GM12878 (cell line): ENCODE measurements around the gene OR5AS1.

ENCODE experiments used
- BCL11A ChIP-seq: IDR thresholded peaks from 2 replicates; pipeline ENCODE4 v1.6.1; 2011; ENCODE audit warnings: low read depth, low read length
- CBX5 ChIP-seq: sonication (generic); IDR thresholded peaks from 2 replicates; pipeline ENCODE4 v1.6.1; 2016; ENCODE audit warnings: low read depth, moderate library complexity, mild to moderate bottlenecking, inconsistent platforms
- CEBPB ChIP-seq, 2 experiments: fragments of 150-350 bp in 1 of 2; IDR thresholded peaks; 2 replicates each; pipeline ENCODE4 v1.6.1; 2012 to 2014; ENCODE audit warnings: low read depth in 2 of 2, low read length in 2 of 2, borderline replicate concordance in 1 of 2, inconsistent platforms in 1 of 2
- CREB1 ChIP-seq: IDR thresholded peaks from 2 replicates; pipeline ENCODE4 v1.6.1; 2012; ENCODE audit warnings: low read depth, mild to moderate bottlenecking, inconsistent platforms
- CTCF ChIP-seq, 3 experiments: IDR thresholded peaks in 2 of 3; conservative IDR thresholded peaks in 1 of 3; 2 replicates each; pipeline ENCODE4 v1.5.1; 2011; ENCODE audit warnings: low read depth in 3 of 3, low read length in 3 of 3, mild to moderate bottlenecking in 3 of 3, control low read depth in 2 of 3, moderate library complexity in 2 of 3, inconsistent platforms in 1 of 3, mixed read lengths in 1 of 3; ENCODE audit not compliant: control insufficient read depth in 2 of 3, insufficient read depth in 1 of 3; ENCODE audit errors: extremely low read depth in 1 of 3
- EZH2 ChIP-seq: IDR thresholded peaks from 2 replicates; pipeline ENCODE4 v1.6.1; 2012; ENCODE audit warnings: low read depth, mild to moderate bottlenecking, control low read depth, inconsistent platforms, low read length, borderline replicate concordance; ENCODE audit not compliant: control insufficient read depth
- JUNB ChIP-seq: IDR thresholded peaks from 2 replicates; pipeline ENCODE4 v1.6.1; 2016; ENCODE audit warnings: antibody characterized with exemption, mild to moderate bottlenecking
- MAX ChIP-seq: IDR thresholded peaks from 2 replicates; pipeline ENCODE4 v1.6.1; 2012; ENCODE audit warnings: low read depth, low read length, improper control_type of control experiment
- PBX3 ChIP-seq: IDR thresholded peaks from 2 replicates; pipeline ENCODE4 v1.6.1; 2011; ENCODE audit warnings: mild to moderate bottlenecking, low read depth, low read length, moderate library complexity; ENCODE audit not compliant: insufficient replicate concordance
- RAD21 ChIP-seq: IDR thresholded peaks from 2 replicates; pipeline ENCODE4 v1.6.1; 2011; ENCODE audit warnings: mild to moderate bottlenecking, low read depth, low read length, moderate library complexity; ENCODE audit not compliant: insufficient read depth
- SUZ12 ChIP-seq: fragments of 200-600 bp; sonication (generic); IDR thresholded peaks from one replicate; pipeline ENCODE4 v1.6.1; 2018; ENCODE audit warnings: antibody characterized with exemption, mild to moderate bottlenecking; ENCODE audit not compliant: unreplicated experiment
- TAF1 ChIP-seq: IDR thresholded peaks from 2 replicates; pipeline ENCODE4 v1.6.1; 2011; ENCODE audit warnings: mild to moderate bottlenecking, low read depth, low read length, borderline replicate concordance
- YY1 ChIP-seq: IDR thresholded peaks from 2 replicates; pipeline ENCODE4 v1.6.1; 2011; ENCODE audit warnings: low read depth, mild to moderate bottlenecking, low read length

- no peak for TF ChIP-seq SUZ12
- TF ChIP-seq EZH2: no peak
- TF ChIP-seq CTCF (IDR thresholded peaks at IDR 0.05 in 2 of 3, conservative IDR thresholded peaks at IDR 0.05 in 1 of 3; ENCODE audit: control insufficient read depth in 2 of 3, extremely low read depth in 1 of 3, insufficient read depth in 1 of 3, low read depth in 3 of 3, low read length in 3 of 3): no peak
- no peak for TF ChIP-seq MAX
- no peak for TF ChIP-seq YY1
- TF ChIP-seq TAF1: no peak
- TF ChIP-seq BCL11A: no peak
- TF ChIP-seq RAD21: no peak
- TF ChIP-seq CEBPB (IDR thresholded peaks at IDR 0.05; ENCODE audit: borderline replicate concordance in 1 of 2, low read depth in 2 of 2, low read length in 2 of 2): no peak
- no peak for TF ChIP-seq CBX5
- no peak for TF ChIP-seq PBX3
- no peak for TF ChIP-seq JUNB
- no peak for TF ChIP-seq CREB1
Observed at GRCh38 chr11:56045538-56045937, 18.1 kb downstream of the OR5AS1 start.
